Right lobe of liver (tissue), 4 donors: ENCODE data around the gene ZSCAN12.

Experiments used
- CTCF ChIP-seq, 4 donors: fragments of 200-600 bp in 3 of 4; fragments of 450-650 bp in 1 of 4; IDR thresholded peaks; one replicate each; pipeline versions ENCODE4 v1.5.1 to v1.8.0; 2016 to 2022; ENCODE audit warnings: antibody characterized with exemption in 4 of 4, mild to moderate bottlenecking in 2 of 4
- POLR2A ChIP-seq: fragments of 450-650 bp; IDR thresholded peaks from one replicate; pipeline ENCODE4 v1.6.1; 2017; ENCODE audit warnings: antibody characterized with exemption, mild to moderate bottlenecking
- donor health status: DM: no; HTN: no; CAD: no.
- donor health status: DM: no; HTN: no; CAD: no.
- donor health status: DM: no; HTN: yes; CAD: no.

- TF ChIP-seq CTCF (IDR thresholded peaks at IDR 0.05) (no peak), POLR2A (no peak)
Observed at GRCh38 chr6:28401172-28401571, 1.6 kb upstream of the ZSCAN12 start.
